GM21390 (cell line): ENCODE measurements around the gene CYFIP2.
"Not testable (repeated sequence)": the region's sequence is repeated elsewhere in the genome, so short reads cannot be mapped to it uniquely, and the experiment has no call there.

Source experiments
- ATAC-seq: cut with Tn5 transposase; IDR thresholded peaks from one replicate; pipeline ENCODE4 v1.9.1; 2021; ENCODE audit not compliant: unreplicated experiment

CYFIP2 gene

GRCh38 chr5:157265714-157266285 is at the start of gene CYFIP2:
Gene CYFIP2 (plus strand): TSS chr5:157266123. CDS start chr5:157285362, 19,239 bp downstream.
- peak; percentile 86 for ATAC-seq

GRCh38 chr5:157216391-157217142 is 49.4 kb upstream of the CYFIP2 start:
- ATAC-seq, result no peak

- ATAC-seq, result no peak
Measured at GRCh38 chr5:157217289-157218024, 48.5 kb upstream of the CYFIP2 start.

- peak; percentile 54 for ATAC-seq
Measured at GRCh38 chr5:157219491-157220271, 46.2 kb upstream of the CYFIP2 start.

- ATAC-seq, result no peak
Measured at GRCh38 chr5:157221959-157222358, 44.0 kb upstream of the CYFIP2 start.

GRCh38 chr5:157222506-157223230 is 43.3 kb upstream of the CYFIP2 start:
- ATAC-seq, result no peak

GRCh38 chr5:157225469-157226422 is 40.2 kb upstream of the CYFIP2 start:
- ATAC-seq, result no peak

GRCh38 chr5:157230610-157231009 is 35.3 kb upstream of the CYFIP2 start:
- no peak for ATAC-seq

GRCh38 chr5:157232706-157233105 is 33.2 kb upstream of the CYFIP2 start:
- ATAC-seq, result no peak

GRCh38 chr5:157233515-157233914 is 32.4 kb upstream of the CYFIP2 start:
- ATAC-seq, result no peak

- no peak for ATAC-seq
Measured at GRCh38 chr5:157236423-157236822, 29.5 kb upstream of the CYFIP2 start.

GRCh38 chr5:157241483-157241882 is 24.4 kb upstream of the CYFIP2 start:
- no peak for ATAC-seq

GRCh38 chr5:157244704-157245103 is 21.2 kb upstream of the CYFIP2 start:
- not testable (repeated sequence) for ATAC-seq

- ATAC-seq, result no peak
Measured at GRCh38 chr5:157245476-157245875, 20.4 kb upstream of the CYFIP2 start.

GRCh38 chr5:157245886-157246285 is 20.0 kb upstream of the CYFIP2 start:
- no peak for ATAC-seq

GRCh38 chr5:157247267-157247666 is 18.7 kb upstream of the CYFIP2 start:
- ATAC-seq, result no peak

GRCh38 chr5:157248821-157249470 is 17.0 kb upstream of the CYFIP2 start:
- no peak for ATAC-seq

GRCh38 chr5:157252711-157253465 is 13.0 kb upstream of the CYFIP2 start:
- ATAC-seq, result peak; percentile 95
